Heart right ventricle (tissue), 16 donors: ENCODE measurements around the gene DNAJB4. TPM values are rescaled to one million over a fixed set of nuclear protein-coding genes. Genes with fewer than 3 reads are reported as not detected.

Source experiments
- ATAC-seq, 8 donors: fragments of 200-7000 bp; cut with Tn5 transposase; one replicate each; pipeline ENCODE4 v1.9.1; 2020; ENCODE audit warnings: mild to moderate bottlenecking in 8 of 8, moderate library complexity in 8 of 8, moderate number of reproducible peaks in 1 of 8
- DNase-seq, 2 donors: peaks; one replicate each; pipeline ENCODE4 v3.0.0-alpha.2; 2020
- H3K27ac ChIP-seq, 10 donors: fragments of 200-600 bp; sonication (generic) in 2 of 10; one replicate each; pipeline versions ENCODE4 v1.5.0 to v1.8.0; 2020 to 2022; ENCODE audit warnings: mild to moderate bottlenecking in 3 of 10
- H3K27me3 ChIP-seq, 7 donors: fragments of 200-600 bp; one replicate each; pipeline ENCODE4 v1.8.0; 2021 to 2022; ENCODE audit warnings: mild to moderate bottlenecking in 2 of 7
- H3K36me3 ChIP-seq, 9 donors: fragments of 200-600 bp; sonication (generic) in 1 of 9; one replicate each; pipeline versions ENCODE4 v1.5.0 to v1.8.0; 2020 to 2022; ENCODE audit warnings: mild to moderate bottlenecking in 2 of 9
- H3K4me1 ChIP-seq, 9 donors: fragments of 200-600 bp; sonication (generic) in 1 of 9; one replicate each; pipeline versions ENCODE4 v1.5.0 to v1.8.0; 2020 to 2022; ENCODE audit warnings: mild to moderate bottlenecking in 4 of 9
- H3K4me3 ChIP-seq, 10 donors: fragments of 200-600 bp; sonication (generic) in 2 of 10; one replicate each; pipeline versions ENCODE4 v1.5.0 to v1.8.0; 2020 to 2022; ENCODE audit warnings: mild to moderate bottlenecking in 7 of 10, moderate library complexity in 2 of 10
- H3K9me3 ChIP-seq, 11 donors: fragments of 200-600 bp in 10 of 11; sonication (generic) in 2 of 11; one replicate each; pipeline versions ENCODE4 v1.5.0 to v1.8.0; 2013 to 2022; ENCODE audit warnings: mild to moderate bottlenecking in 2 of 11, control low read depth in 1 of 11, moderate library complexity in 1 of 11
- WGBS, 2 donors: extraction: QIAGEN DNeasy Blood & Tissue Kit; methylation state at CpG; one replicate each; pipeline ENCODE4 v1.1.7; 2013; ENCODE audit warnings: inconsistent platforms in 1 of 2; 5-methylcytosine and 5-hydroxymethylcytosine counted together
- intact Hi-C, 10 donors: fragments of 100-400 bp; cut with DNase I; formaldehyde crosslinking; loops; one replicate each; pipeline versions ENCODE4 v1.11.1 to v1.14.2; 2022
- polyA plus RNA-seq, 2 donors: library from polyadenylated mRNA; stranded (reverse); fragments of 200-250 nt; gene quantifications; one replicate each; pipeline ENCODE4 v1.2.3, GENCODE V29; 2013
- total RNA-seq, 10 donors: library from RNA; stranded (reverse); fragmentation: NEBNext Ultra II Directional in 3 of 10; extraction: Animal tissue kit (Norgen Biotek cat#: 25700) in 3 of 10; gene quantifications; one replicate each; pipeline versions ENCODE4 v1.2.1 to v1.2.4, GENCODE V29; 2021 to 2023
- TF ChIP-seq, protein P1 (sequence below), 9 donors: fragments of 200-600 bp; sonication (generic) in 2 of 9; IDR thresholded peaks; one replicate each; pipeline versions ENCODE4 v1.5.0 to v1.8.0; 2021 to 2022; ENCODE audit warnings: antibody characterized with exemption in 9 of 9, mild to moderate bottlenecking in 5 of 9, moderate library complexity in 1 of 9
- donor health status: Arrhythmogenic right ventricular cardiomyopathy.
- donor health status: ischemic (EF 13 %, LVEDD 7.1; RV severe dilation, severe dysfunction).
- donor health status: healthy with polysubstance abuse.
- donor health status: DM: no; HTN: yes; CAD: no.
- donor health status: DM: no; HTN: no; CAD: no.
- donor health status: ischemic (EF 25% LVEDD 6.9; RV normal size, moderate dysfunction).
- donor health status: ischemic (EF 25% LVEDD 5.7; RV mildly dilated, moderate dysfunction).
- donor health status: healthy.
- donor health status: DM: yes; HTN: yes; CAD: no.
- donor health status: Ischemic cardiomyopathy.
- donor health status: ischemic (EF 35%, LVEDD 5.7; RV mildly dilated, moderate dysfunction).
- donor health status: nonischemic (EF 11% LVEDD 7.7; RV severe dilation, severe dysfunction).
- donor health status: DM: yes; HTN: yes; CAD: no.
- donor health status: PGD.
- donor health status: ischemic (EF 29% LVEDD 5.4; RV normal size, mild dysfunction).
- donor health status: nonischemic (EF 23%, LVEDD 6.1; RV moderate dilation, normal function).

Gene DNAJB4
- total and polyA plus RNA-seq, 12 donors = 38.5 to 178 (median 120) TPM

DNA sequence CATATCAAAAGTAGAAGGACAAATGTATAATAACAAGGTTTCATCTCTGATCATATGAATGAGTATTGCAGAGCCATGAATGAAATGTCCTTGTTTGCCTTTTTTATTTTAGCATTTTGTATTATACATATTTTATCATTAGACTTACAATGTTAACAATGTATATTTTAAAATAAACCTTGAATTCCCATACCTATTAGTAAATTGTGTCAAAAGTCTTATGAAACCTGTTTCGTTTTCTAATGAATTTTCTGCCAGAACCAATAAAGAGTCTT is 646 bp downstream of the DNAJB4 start:
- intact Hi-C loops = loop anchor here in 6 of 10 donors (2.0 to 10.0 kb wide), 7 partner anchors 27 to 109 kb away; partner anchors contain the start of genes FUBP1 (in 2 of the 6) and GIPC2 (in 2 of the 6)
- H3K9me3 ChIP-seq = no peaks in the 10 kb centered on the region
- TF ChIP-seq, protein P1, sequence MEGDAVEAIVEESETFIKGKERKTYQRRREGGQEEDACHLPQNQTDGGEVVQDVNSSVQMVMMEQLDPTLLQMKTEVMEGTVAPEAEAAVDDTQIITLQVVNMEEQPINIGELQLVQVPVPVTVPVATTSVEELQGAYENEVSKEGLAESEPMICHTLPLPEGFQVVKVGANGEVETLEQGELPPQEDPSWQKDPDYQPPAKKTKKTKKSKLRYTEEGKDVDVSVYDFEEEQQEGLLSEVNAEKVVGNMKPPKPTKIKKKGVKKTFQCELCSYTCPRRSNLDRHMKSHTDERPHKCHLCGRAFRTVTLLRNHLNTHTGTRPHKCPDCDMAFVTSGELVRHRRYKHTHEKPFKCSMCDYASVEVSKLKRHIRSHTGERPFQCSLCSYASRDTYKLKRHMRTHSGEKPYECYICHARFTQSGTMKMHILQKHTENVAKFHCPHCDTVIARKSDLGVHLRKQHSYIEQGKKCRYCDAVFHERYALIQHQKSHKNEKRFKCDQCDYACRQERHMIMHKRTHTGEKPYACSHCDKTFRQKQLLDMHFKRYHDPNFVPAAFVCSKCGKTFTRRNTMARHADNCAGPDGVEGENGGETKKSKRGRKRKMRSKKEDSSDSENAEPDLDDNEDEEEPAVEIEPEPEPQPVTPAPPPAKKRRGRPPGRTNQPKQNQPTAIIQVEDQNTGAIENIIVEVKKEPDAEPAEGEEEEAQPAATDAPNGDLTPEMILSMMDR (IDR thresholded peaks at IDR 0.05) = no peak
- no peak for DNase-seq
- no peaks in the 10 kb centered on the region for H3K27me3 ChIP-seq
- ATAC-seq = no peak
- peaks cover 0 to 64% (median 35%) of the 10 kb centered on the region in 9 donors for H3K4me1 ChIP-seq
- peak overlapping the region; percentile 81 to 95 (median 90) for H3K27ac ChIP-seq
- peak overlapping the region; percentile 33 to 74 (median 61) for H3K4me3 ChIP-seq
- WGBS, 2 donors = 0 to 4% methylated on average over 1 of the region's 1 CpG
- H3K36me3 ChIP-seq = no peaks in the 10 kb centered on the region

- H3K4me1 ChIP-seq = peaks cover 0 to 67% (median 38%) of the 10 kb centered on the region in 9 donors
- no peaks in the 10 kb centered on the region for H3K36me3 ChIP-seq
- intact Hi-C loops = loop anchor here in 6 of 10 donors (2.0 to 10.0 kb wide), 7 partner anchors 27 to 109 kb away; partner anchors contain the start of genes FUBP1 (in 2 of the 6) and GIPC2 (in 2 of the 6)
- no peaks in the 10 kb centered on the region for H3K27me3 ChIP-seq
- ATAC-seq (peak in 7 of 8 donors; percentile 25 to 74 (median 64)), DNase-seq (peak in 1 of 2 donors; percentile 64)
- 0 to 3% methylated on average over 1 of the region's 1 CpG for WGBS, 2 donors
- H3K9me3 ChIP-seq = no peaks in the 10 kb centered on the region
- TF ChIP-seq, protein P1 (IDR thresholded peaks at IDR 0.05) = no peak
- peak overlapping the region; percentile 81 to 95 (median 90) for H3K27ac ChIP-seq
- H3K4me3 ChIP-seq = peak overlapping the region; percentile 33 to 74 (median 61)
Measured at GRCh38 chr1:78005755-78006154, 1.0 kb downstream of the DNAJB4 start.

DNA sequence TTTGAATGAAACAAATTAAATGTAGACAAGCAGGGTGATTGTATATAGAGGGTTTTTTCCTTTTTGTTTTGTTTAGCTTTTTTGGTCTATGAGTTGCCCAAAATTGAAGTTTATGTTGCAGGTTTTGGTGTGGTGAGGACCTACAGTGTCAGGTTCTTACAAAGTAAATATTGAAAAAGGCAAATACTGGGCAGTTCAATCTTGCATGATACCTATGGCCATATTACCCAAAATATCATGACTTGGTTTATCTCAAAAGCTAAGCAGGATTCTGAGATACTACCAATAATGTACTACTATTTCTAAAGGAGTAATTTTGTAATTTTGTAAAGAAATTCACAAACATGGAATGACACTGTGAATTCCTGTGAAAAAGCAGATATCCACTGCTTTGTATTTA is 1.8 kb downstream of the DNAJB4 start:
- intact Hi-C loops = loop anchor here in 4 of 10 donors (5.0 to 10.0 kb wide), 4 partner anchors 41 to 108 kb away; partner anchors contain the start of gene GIPC2 (in 1 of the 4)
- H3K27me3 ChIP-seq = no peaks in the 10 kb centered on the region
- H3K4me3 ChIP-seq = peak overlapping the region; percentile 33 to 74 (median 61)
- no peaks in the 10 kb centered on the region for H3K36me3 ChIP-seq
- TF ChIP-seq, protein P1 (IDR thresholded peaks at IDR 0.05) = no peak
- DNase-seq (no peak), ATAC-seq (no peak)
- peaks cover 0 to 70% (median 43%) of the 10 kb centered on the region in 9 donors for H3K4me1 ChIP-seq
- no peaks in the 10 kb centered on the region for H3K9me3 ChIP-seq
- peak overlapping the region in 9 of 10 donors; percentile 81 to 95 (median 91) for H3K27ac ChIP-seq

DNA sequence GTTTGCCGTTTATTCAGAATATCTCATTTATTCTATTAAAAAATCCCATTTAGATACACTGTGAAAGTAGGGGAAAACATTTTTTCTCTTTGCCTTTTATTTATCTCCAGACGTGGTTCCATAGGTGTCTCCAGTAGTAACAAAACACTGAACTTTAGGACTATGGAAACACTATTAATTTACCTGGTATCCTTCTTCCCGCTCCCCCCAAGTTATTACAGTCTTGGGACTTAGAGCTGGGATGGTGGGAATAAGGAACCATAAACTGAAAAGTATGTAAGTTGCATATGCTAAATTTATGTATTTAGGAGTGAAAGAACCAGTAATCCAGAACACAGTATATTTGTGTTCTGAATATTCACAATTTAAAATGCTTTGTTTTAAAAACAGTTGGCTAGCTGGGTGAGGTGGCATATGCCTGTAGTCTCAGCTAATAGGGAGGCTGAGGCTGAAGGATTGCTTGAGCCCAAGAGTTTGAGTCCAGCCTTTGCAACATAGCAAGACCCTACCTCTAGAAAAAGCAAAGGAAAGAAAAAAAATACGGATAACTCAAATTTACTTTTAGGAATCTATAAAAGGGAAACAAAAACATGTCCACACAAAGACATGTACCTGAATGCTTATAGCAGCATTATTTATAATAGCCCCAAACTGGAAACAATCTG is 3.1 kb downstream of the DNAJB4 start:
- Histone ChIP-seq H3K9me3 (no peaks in the 10 kb centered on the region), H3K36me3 (peaks cover 0 to 2% (median under 1%) of the 10 kb centered on the region in 9 donors), H3K27ac (peak overlapping the region in 5 of 10 donors; percentile 90 to 95 (median 93)), H3K4me3 (peak overlapping the region in 9 of 10 donors; percentile 52 to 74 (median 62)), H3K4me1 (peaks cover 0 to 66% (median 43%) of the 10 kb centered on the region in 9 donors), H3K27me3 (no peaks in the 10 kb centered on the region)
- WGBS, 2 donors = 64 to 72% methylated on average over 4 of the region's 4 CpGs
- DNase-seq = no peak
- intact Hi-C loops = loop anchor here in 4 of 10 donors (5.0 to 10.0 kb wide), 4 partner anchors 39 to 107 kb away; partner anchors contain the start of gene GIPC2 (in 1 of the 4)
- ATAC-seq = no peak
- TF ChIP-seq, protein P1 (IDR thresholded peaks at IDR 0.05) = no peak
